K562 (cell line): Measurements from ENCODE around the gene LZTR1. TPM values are rescaled to one million over a fixed set of nuclear protein-coding genes. Genes with fewer than 3 reads are reported as not detected.

ENCODE experiments used
- CHD1 ChIP-seq: fragments of 200-600 bp; sonication (generic); IDR thresholded peaks from one replicate; pipeline ENCODE4 v1.6.1; 2012; ENCODE audit warnings: mild to moderate bottlenecking, moderate library complexity, low read length, inconsistent platforms
- CREB3 ChIP-seq: fragments of 450-650 bp; conservative IDR thresholded peaks from 2 replicates; pipeline ENCODE4 v1.6.1; 2016; ENCODE audit warnings: missing genetic modification characterization, low read depth, mild to moderate bottlenecking, missing compliant biosample characterization, moderate library complexity
- JUNB ChIP-seq: fragments of 450-650 bp; formaldehyde crosslinking; conservative IDR thresholded peaks from 2 replicates; pipeline ENCODE4 v1.4.0; 2020; ENCODE audit warnings: mild to moderate bottlenecking
- RBM39 ChIP-seq: fragments of 200-400 bp; formaldehyde crosslinking; optimal IDR thresholded peaks from 2 replicates; pipeline ENCODE3; 2018; ENCODE audit warnings: low read depth, low read length
- REST ChIP-seq, 2 experiments: fragments of 450-650 bp; formaldehyde crosslinking in 1 of 2; IDR thresholded peaks; 2 replicates each; pipeline versions ENCODE4 v1.4.0 to v1.6.1; 2014 to 2020; ENCODE audit warnings: mild to moderate bottlenecking in 2 of 2, borderline replicate concordance in 1 of 2, low read depth in 1 of 2
- UBTF ChIP-seq, 2 experiments: IDR thresholded peaks; 2 replicates each; pipeline ENCODE4 v1.6.1; 2012; ENCODE audit warnings: improper control_type of control experiment in 2 of 2, low read depth in 2 of 2, low read length in 2 of 2, borderline replicate concordance in 1 of 2
- WHSC1 ChIP-seq: IDR thresholded peaks from one replicate; pipeline ENCODE4 v1.6.1; 2012; ENCODE audit warnings: low read length, control low read depth, inconsistent platforms
- ZNF398 ChIP-seq: fragments of 250-450 bp; sonication (Bioruptor Pico); IDR thresholded peaks from 2 replicates; pipeline ENCODE4 v1.8.0; 2021; ENCODE audit warnings: moderate library complexity, mild to moderate bottlenecking, inconsistent platforms
- ZNF707 ChIP-seq: fragments of 250-450 bp; sonication (Bioruptor Pico); conservative IDR thresholded peaks from 2 replicates; pipeline ENCODE4 v1.8.0; 2022; ENCODE audit warnings: inconsistent platforms, mild to moderate bottlenecking, moderate library complexity
- ZNF79 ChIP-seq: fragments of 250-450 bp; sonication (Bioruptor Pico); IDR thresholded peaks from 2 replicates; pipeline ENCODE4 v1.4.0; 2020; ENCODE audit warnings: low read depth, mild to moderate bottlenecking, moderate library complexity
- polyA plus RNA-seq, 8 experiments: library from polyadenylated mRNA; depleted of rRNA in 4 of 8; stranded (reverse) in 5 of 8; unstranded in 3 of 8; fragments of >200 nt; fragmentation: Nextera tagmentation in 2 of 8; fragmentation: Illumina TruSeq in 1 of 8; extraction: Ambion mirVana in 2 of 8; extraction: Trizol in 1 of 8; gene quantifications; 2 replicates each; pipeline versions ENCODE4 v1.2.1 to v1.2.3, GENCODE V29; 2011 to 2014; ENCODE audit warnings: inconsistent platforms in 1 of 8, missing spikeins in 1 of 8
- total RNA-seq, 7 experiments: library from RNA; depleted of rRNA in 6 of 7; stranded (reverse); fragments of >200 nt in 6 of 7; fragmentation: Illumina TruSeq in 2 of 7; extraction: Trizol in 2 of 7; gene quantifications; 2 replicates each; pipeline versions ENCODE4 v1.2.1 to v1.2.3, GENCODE V29; 2011 to 2021; ENCODE audit warnings: low replicate concordance in 1 of 7

LZTR1 gene
- total and polyA plus RNA-seq, 9 of the 15 experiments (the other 6 are each of a cell fraction or from before 2014, with no cell fraction given) = 2.2 to 135 (median 63.0) TPM

- TF ChIP-seq UBTF (IDR thresholded peaks at IDR 0.05; ENCODE audit: borderline replicate concordance in 1 of 2, low read depth in 2 of 2, low read length in 2 of 2) = peak; percentile 98 to 99
- TF ChIP-seq CHD1 = peak; percentile 76
- TF ChIP-seq ZNF398 (CRISPR knock-in tag) = no peak
- no peak for TF ChIP-seq RBM39
- TF ChIP-seq JUNB (CRISPR knock-in tag) = peak; percentile 66; the same call in 1 of the 2 replicates
- TF ChIP-seq ZNF79 = peak; percentile 90
- no peak for TF ChIP-seq REST (IDR thresholded peaks at IDR 0.05; ENCODE audit: borderline replicate concordance)
- peak; percentile 95 for TF ChIP-seq REST (CRISPR knock-in tag; IDR thresholded peaks at IDR 0.05; ENCODE audit: low read depth)
- peak; percentile 83 for TF ChIP-seq WHSC1
- no peak; the same call in 1 of the 2 replicates for TF ChIP-seq ZNF707 (CRISPR knock-in tag)
- TF ChIP-seq CREB3 (tag) = no peak
Measured at GRCh38 chr22:20981787-20982562, at the start of gene LZTR1 (continued).
